H1 (cell line): ENCODE results near the gene SLC38A10. TPM values are rescaled to one million over a fixed set of nuclear protein-coding genes. Genes with fewer than 3 reads are reported as not detected.

Experiments used
- EP300 ChIP-seq, 2 experiments: IDR thresholded peaks; 1 replicate in 1 of 2; 2 replicates in 1 of 2; pipeline ENCODE4 v1.6.1; 2011 to 2012; ENCODE audit warnings: low read depth in 2 of 2, low read length in 2 of 2, mild to moderate bottlenecking in 2 of 2, borderline replicate concordance in 1 of 2, inconsistent platforms in 1 of 2, moderate library complexity in 1 of 2
- HDAC2 ChIP-seq, 2 experiments: fragments of 300-600 bp in 1 of 2; sonication (generic) in 1 of 2; IDR thresholded peaks; 2 replicates each; pipeline ENCODE4 v1.6.1; 2011 to 2012; ENCODE audit warnings: low read depth in 2 of 2, low read length in 2 of 2, mild to moderate bottlenecking in 2 of 2, moderate library complexity in 2 of 2, borderline replicate concordance in 1 of 2, inconsistent platforms in 1 of 2
- POLR2A ChIP-seq, 2 experiments: IDR thresholded peaks; 1 replicate in 1 of 2; 2 replicates in 1 of 2; pipeline ENCODE4 v1.6.1; 2011; ENCODE audit warnings: low read depth in 2 of 2, low read length in 2 of 2, mild to moderate bottlenecking in 2 of 2; ENCODE audit errors: control extremely low read depth in 1 of 2
- POLR2AphosphoS5 ChIP-seq: IDR thresholded peaks from 2 replicates; pipeline ENCODE4 v1.6.1; 2011; ENCODE audit warnings: low read depth, low read length
- TAF7 ChIP-seq: optimal IDR thresholded peaks from 2 replicates; pipeline ENCODE3; 2011; ENCODE audit warnings: low read depth, mild to moderate bottlenecking, inconsistent platforms, low read length, moderate library complexity, borderline replicate concordance
- polyA plus RNA-seq, 7 experiments: library from polyadenylated mRNA; depleted of rRNA in 3 of 7; stranded (reverse) in 5 of 7; unstranded in 2 of 7; fragments of >200 nt in 5 of 7; fragments of 200-250 nt in 2 of 7; gene quantifications; 1 replicate in 5 of 7; 2 replicates in 1 of 7; 4 replicates in 1 of 7; pipeline versions ENCODE4 v1.2.1 to v1.2.3, GENCODE V29; 2011 to 2013; ENCODE audit warnings: missing spikeins in 2 of 7, mixed read lengths in 2 of 7
- total RNA-seq: library from RNA; stranded (reverse); fragmentation: NEBNext Ultra II Directional; extraction: Animal tissue kit (Norgen Biotek cat#: 25700); gene quantifications from 2 replicates; pipeline ENCODE4 v1.2.1, GENCODE V29; 2021
- TF ChIP-seq, protein P1 (sequence below): fragments of 300-600 bp; sonication (generic); IDR thresholded peaks from 2 replicates; pipeline ENCODE4 v1.7.1; 2012; ENCODE audit warnings: low read length, moderate library complexity, mild to moderate bottlenecking, inconsistent platforms; ENCODE audit not compliant: insufficient replicate concordance

SLC38A10 gene
- total and polyA plus RNA-seq, 2 of the 8 experiments (the other 6 are each of a cell fraction or from before 2014, with no cell fraction given) = 26.4 to 41.0 TPM

GRCh38 chr17:81203136-81203535 lies 92.0 kb downstream of the SLC38A10 start (continued):
- TF ChIP-seq, protein P1, sequence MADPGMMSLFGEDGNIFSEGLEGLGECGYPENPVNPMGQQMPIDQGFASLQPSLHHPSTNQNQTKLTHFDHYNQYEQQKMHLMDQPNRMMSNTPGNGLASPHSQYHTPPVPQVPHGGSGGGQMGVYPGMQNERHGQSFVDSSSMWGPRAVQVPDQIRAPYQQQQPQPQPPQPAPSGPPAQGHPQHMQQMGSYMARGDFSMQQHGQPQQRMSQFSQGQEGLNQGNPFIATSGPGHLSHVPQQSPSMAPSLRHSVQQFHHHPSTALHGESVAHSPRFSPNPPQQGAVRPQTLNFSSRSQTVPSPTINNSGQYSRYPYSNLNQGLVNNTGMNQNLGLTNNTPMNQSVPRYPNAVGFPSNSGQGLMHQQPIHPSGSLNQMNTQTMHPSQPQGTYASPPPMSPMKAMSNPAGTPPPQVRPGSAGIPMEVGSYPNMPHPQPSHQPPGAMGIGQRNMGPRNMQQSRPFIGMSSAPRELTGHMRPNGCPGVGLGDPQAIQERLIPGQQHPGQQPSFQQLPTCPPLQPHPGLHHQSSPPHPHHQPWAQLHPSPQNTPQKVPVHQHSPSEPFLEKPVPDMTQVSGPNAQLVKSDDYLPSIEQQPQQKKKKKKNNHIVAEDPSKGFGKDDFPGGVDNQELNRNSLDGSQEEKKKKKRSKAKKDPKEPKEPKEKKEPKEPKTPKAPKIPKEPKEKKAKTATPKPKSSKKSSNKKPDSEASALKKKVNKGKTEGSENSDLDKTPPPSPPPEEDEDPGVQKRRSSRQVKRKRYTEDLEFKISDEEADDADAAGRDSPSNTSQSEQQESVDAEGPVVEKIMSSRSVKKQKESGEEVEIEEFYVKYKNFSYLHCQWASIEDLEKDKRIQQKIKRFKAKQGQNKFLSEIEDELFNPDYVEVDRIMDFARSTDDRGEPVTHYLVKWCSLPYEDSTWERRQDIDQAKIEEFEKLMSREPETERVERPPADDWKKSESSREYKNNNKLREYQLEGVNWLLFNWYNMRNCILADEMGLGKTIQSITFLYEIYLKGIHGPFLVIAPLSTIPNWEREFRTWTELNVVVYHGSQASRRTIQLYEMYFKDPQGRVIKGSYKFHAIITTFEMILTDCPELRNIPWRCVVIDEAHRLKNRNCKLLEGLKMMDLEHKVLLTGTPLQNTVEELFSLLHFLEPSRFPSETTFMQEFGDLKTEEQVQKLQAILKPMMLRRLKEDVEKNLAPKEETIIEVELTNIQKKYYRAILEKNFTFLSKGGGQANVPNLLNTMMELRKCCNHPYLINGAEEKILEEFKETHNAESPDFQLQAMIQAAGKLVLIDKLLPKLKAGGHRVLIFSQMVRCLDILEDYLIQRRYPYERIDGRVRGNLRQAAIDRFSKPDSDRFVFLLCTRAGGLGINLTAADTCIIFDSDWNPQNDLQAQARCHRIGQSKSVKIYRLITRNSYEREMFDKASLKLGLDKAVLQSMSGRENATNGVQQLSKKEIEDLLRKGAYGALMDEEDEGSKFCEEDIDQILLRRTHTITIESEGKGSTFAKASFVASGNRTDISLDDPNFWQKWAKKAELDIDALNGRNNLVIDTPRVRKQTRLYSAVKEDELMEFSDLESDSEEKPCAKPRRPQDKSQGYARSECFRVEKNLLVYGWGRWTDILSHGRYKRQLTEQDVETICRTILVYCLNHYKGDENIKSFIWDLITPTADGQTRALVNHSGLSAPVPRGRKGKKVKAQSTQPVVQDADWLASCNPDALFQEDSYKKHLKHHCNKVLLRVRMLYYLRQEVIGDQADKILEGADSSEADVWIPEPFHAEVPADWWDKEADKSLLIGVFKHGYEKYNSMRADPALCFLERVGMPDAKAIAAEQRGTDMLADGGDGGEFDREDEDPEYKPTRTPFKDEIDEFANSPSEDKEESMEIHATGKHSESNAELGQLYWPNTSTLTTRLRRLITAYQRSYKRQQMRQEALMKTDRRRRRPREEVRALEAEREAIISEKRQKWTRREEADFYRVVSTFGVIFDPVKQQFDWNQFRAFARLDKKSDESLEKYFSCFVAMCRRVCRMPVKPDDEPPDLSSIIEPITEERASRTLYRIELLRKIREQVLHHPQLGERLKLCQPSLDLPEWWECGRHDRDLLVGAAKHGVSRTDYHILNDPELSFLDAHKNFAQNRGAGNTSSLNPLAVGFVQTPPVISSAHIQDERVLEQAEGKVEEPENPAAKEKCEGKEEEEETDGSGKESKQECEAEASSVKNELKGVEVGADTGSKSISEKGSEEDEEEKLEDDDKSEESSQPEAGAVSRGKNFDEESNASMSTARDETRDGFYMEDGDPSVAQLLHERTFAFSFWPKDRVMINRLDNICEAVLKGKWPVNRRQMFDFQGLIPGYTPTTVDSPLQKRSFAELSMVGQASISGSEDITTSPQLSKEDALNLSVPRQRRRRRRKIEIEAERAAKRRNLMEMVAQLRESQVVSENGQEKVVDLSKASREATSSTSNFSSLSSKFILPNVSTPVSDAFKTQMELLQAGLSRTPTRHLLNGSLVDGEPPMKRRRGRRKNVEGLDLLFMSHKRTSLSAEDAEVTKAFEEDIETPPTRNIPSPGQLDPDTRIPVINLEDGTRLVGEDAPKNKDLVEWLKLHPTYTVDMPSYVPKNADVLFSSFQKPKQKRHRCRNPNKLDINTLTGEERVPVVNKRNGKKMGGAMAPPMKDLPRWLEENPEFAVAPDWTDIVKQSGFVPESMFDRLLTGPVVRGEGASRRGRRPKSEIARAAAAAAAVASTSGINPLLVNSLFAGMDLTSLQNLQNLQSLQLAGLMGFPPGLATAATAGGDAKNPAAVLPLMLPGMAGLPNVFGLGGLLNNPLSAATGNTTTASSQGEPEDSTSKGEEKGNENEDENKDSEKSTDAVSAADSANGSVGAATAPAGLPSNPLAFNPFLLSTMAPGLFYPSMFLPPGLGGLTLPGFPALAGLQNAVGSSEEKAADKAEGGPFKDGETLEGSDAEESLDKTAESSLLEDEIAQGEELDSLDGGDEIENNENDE = no peak
- TF ChIP-seq TAF7 = no peak
- no peak for TF ChIP-seq EP300 (IDR thresholded peaks at IDR 0.05; ENCODE audit: borderline replicate concordance in 1 of 2, low read depth in 2 of 2, low read length in 2 of 2)
- TF ChIP-seq POLR2A (IDR thresholded peaks at IDR 0.05; ENCODE audit: control extremely low read depth in 1 of 2, low read depth in 2 of 2, low read length in 2 of 2) = no peak
- TF ChIP-seq HDAC2 (IDR thresholded peaks at IDR 0.05; ENCODE audit: borderline replicate concordance in 1 of 2, low read depth in 2 of 2, low read length in 2 of 2) = no peak
- TF ChIP-seq POLR2AphosphoS5 = no peak
- TF ChIP-seq, all 59 proteins: peak for 0
